Bone marrow (tissue), 2 donors: ENCODE measurements around the gene ARMH3.

Experiments used
- DNase-seq, 2 donors: peaks; one replicate each; lab custom pipeline; 2025; lab: John Stamatoyannopoulos, UW

The ARMH3 gene

DNA sequence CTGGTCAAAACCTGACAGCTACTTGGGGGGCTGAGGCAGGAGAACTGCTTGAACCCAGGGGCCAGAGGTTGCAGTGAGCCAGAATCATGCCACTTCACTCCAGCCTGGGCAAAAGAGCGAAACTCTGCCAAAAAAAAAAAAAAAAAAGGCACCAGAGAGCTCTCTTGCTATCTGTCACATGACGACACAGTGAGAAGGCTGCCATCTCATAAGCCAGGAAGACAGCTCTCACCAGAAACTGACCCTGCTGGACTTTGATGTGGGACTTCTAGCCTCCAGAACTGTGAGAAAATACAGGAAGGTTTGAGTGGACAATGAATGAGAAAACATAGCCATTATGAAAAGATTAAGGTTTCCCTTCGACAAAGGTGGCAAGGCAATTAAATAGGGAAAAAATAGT lies 161.2 kb downstream of the ARMH3 start:
- DNase-seq: no peak

DNA sequence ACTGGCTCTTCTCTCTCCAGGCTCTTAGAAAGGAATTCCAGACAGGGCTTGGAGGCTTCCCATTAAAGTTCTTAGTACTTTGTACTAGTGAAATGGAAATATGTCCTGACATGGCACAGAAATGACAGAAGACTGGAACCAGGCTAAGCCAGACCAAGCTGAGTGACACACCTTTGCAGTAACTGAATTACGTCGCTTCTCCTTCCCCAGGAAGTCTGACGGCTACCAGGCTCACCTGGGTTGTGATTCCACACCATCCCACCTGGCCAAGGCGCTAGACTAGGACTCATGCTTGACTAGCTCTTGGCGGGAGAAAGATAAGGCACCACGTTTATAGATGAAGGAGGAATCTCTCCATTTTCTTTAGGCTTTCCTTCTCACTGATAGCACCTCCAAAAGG lies 161.7 kb downstream of the ARMH3 start:
- DNase-seq: no peak

DNA sequence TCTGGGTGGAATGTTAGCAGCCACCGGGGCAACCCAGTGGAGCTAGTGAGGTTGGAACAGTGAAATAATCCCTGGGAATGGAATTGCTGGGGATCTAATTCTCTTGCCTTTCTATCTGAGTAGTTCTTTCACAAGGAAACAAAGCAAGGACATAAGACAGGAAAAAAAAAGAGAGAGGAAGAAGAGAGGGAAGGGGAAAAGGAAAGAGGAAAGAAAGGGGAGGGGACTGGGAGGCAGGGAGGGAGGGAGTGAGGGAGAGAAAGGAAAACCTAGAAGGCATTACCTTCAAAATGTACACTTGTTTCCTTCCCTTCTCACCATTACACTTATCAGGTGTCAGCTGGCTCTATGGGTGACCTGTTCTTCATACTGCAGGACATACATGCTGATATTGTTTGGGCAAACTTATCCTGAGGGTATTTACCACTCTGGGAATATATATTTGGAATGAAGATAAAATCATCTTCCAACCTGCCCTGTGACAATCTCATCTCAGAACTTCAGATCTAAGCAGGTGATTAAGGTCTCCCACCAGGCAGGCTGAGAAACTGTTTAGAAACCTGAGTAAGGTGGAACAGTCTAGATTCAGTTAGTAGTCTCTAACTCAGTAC lies 162.4 kb downstream of the ARMH3 start:
- no peak for DNase-seq

DNA sequence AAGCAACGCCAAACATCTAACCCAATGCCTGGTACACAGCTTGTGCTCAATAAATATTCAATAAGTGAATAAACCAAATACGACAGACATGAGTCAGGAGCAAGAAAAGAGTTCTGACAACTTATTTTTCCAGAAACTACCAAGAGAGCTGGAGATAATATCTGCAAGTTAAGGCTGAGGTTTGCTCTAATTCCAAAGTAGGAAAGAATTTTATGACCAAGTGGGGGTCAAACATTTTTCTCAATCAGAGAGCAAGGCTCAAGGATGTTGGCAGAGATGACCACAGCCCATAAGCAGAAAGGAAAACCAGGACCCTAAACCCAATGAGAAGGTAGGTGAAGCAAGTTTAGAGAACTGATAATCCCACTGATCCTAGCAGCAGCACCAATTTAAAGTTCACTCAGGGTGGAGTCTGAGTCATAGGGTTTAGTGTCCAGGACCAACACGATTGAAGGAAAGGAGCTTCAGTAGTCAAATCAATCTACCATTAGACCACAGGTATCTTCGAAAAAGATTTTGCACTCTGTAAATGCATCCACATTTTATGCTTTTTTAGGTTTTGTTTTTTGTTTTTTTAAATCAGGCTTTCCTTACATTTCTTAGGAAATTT lies 163.1 kb downstream of the ARMH3 start:
- no peak for DNase-seq

DNA sequence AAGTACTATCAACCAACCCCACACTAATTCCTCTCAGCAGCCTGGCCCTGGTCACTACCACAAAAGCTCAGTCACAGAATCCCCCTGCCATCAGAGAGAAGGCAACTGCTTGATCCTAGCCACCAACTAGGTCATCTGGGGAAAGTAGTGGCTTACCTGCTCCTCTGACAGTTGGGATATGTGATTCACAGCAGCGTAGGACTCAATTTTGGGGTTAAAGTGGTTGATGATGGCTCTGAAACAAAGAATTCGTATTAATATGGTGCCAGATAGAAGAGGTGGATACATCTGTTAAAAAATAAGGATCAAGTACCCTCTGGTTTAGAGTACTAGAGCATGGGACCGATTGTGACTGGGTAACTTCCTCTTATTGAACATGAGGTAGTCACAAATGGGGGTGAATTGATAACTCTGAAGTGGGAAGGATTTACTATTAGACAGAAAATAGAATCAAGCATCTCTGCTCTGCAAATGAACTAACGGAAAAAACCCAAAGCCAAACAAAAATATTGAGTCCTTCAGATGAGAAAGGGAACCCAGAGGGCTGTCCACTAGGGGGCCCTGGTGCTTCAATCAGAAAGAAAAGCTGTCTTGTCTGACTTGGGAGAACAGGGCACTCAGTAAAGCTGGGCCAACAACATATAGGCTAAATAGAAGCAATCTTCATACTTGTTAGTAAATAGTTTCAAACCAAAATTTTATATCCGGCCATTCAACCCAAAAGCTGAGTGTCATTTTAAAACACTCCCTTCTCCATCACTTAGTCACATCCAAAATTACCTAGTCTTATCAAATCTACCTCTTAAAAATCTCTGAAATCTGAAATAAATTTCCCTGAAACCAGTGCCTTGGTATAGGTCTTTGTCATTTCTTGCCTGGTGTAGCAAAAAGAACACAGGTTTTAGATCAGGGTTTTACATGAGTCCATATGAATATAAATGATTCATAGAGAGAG lies 166.4 kb downstream of the ARMH3 start:
- DNase-seq: peak; percentile 2 to 74

DNA sequence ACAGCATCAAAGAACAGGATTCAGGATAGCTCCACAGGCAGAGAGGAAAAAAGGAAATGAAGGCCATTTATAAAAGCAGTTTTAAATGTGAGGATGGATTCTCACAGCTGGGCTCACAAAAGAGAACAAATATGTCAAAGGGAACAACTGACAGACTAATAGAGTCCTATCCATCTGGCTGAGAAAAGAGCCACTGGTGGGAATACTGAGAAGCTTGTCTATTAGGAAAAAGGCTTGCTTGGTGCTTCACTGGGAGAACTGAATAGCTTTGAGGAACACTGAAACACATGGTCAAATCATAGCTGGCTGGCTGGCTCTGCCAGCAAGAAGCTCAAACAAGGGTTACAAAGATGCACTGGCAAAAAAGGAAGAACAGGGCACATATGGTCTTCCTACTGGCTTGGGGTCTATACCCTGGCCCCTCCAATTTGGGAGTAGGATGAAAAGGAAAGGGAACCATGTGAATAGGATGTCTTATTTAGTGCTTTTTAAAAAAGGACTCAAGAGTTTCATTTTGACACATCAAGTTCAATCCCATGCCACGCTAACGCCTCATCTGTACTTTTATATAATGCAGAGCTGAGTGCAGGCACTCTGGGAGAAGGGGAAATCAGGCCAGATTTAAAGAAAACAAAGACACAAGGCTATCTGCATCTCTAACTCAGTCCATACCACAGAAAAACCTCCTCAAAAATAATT lies 167.6 kb downstream of the ARMH3 start:
- no peak for DNase-seq

DNA sequence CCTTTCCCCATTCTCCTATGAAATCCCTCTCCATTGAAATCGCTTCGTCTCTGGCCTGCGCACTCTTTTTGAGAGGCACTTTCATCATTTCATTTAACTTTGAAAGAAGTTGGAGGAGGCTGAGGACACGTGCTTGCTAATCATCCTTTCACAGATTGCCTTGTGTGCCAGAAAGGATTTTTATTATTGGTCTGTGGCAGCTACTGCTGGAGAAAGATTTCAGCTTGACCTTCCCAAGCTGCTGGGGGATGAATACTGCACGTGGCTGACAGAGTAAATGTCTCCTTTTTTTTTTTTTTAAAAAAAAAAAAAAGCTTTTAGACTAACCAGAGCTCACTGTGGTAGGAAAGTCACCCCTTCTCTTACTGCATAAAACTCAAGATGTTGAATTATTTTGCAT lies 168.2 kb downstream of the ARMH3 start:
- no peak for DNase-seq

DNA sequence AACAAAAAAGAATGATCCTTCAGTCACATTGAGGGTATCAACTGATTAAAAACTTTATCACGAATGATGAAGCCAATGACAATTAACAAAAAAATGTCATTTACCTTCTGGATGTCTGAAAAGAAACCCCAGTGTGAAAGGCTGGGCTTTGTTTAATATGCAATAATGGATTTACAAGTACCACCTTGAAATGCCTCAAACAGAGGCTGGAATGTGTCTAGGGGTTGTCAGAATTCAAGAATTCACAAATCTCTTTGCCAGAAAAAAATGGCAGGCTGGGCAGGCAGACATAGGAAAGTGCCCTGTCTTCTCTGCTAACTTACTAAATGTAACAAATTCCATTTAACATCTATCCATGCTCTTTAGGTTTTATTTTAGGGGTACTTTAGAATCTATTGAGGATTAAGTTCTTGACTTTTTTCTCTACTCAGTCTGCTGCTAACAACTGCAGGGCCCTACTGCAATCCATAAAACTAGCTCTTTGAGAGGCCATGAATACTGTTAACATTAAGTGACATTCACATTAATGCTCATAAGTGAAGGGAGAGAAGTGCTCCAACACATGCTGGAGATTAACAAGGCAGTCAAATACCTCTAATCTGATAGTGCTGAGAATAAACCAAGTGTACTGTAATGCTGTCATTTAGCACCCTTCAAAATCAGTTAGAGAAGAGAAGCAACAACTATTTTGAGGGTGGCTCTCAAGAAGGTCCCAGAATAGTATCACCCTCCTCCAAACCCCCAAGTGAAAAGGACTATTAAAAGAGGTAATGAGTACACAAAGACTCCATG lies 169.3 kb downstream of the ARMH3 start:
- no peak for DNase-seq

DNA sequence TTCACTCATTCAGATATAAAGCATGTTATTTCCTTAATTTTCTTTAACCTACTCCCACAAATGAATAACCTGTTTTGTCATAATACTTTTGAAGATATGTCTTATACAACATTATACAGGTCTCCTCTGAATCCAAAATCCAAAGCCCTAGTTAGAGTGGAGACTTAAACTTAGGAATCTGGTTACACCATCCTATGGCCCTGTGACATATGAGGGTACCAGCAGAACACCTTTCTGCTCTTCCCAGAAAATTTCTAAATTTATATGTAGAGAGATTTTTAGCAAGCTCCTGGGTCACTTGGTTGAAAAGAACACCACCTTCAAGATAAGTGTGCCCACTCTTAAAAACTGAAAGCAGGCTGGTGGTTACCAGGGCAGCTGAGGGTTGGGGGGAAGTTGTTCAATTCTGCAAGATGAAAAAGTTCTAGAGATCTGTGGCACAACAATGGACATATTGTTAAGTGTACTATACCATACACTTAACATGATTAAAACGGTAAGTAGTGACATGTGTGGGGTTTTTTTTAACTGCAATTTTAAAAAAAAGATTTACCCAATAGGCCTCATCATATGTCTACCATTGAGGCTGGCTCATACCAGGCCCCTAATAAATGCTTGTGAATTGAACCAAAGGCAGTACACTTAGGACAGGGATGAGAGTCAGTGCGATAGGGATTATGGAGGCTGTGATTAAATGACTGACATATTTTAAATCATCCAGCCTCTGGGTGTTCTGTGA lies 174.8 kb downstream of the ARMH3 start:
- no peak for DNase-seq

DNA sequence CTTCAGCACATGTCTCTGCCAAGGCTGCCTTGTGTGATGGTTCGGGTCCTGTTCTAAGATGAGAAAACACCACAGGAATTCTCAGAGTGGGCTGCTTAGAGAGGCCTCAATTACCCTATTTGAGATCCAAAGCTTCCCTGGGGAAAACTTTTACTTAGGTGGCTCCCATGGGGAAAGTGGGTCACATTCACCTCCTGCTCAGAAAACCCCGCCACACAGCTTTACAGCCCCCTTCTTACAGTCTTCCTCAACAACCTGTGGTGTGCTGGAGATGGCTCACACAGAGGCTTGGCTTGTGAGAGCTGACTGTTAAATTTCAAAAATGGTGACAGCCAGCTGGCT lies 175.8 kb downstream of the ARMH3 start:
- DNase-seq: no peak

DNA sequence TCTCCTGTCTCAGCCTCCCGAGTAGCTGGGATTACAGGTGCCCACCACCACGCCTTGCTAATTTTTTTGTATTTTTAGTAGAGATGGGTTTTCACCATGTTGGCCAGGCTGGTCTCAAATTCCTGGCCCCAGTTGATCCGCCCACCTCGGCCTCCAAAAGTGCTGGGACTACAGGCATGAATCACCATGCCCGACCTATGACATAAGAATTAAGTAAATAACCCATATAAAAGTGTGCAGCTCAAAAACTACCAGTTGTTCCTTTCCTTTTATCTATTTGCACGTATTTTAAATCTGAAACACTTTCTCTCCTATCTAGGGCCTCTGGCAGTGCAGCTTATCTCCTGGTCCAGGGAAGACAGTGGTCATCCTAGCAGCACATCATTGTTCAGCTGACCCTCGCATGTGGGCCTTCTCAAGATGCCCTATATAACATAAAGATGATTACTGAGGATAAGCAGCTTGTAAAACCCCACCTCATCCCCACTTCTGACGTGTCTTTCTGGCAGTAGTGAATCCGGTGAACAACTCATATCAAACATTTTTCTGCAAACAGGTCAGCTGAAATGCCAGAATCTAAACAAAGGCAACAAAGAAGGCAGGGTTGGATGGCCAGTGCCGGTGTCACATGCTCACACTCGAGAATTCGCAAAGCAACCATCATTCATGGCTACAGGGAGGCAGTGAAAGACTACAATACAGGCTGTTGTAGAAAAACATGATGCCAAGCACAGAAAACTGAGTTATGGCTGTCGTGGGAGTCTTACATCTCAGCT lies 176.3 kb downstream of the ARMH3 start:
- no peak for DNase-seq

DNA sequence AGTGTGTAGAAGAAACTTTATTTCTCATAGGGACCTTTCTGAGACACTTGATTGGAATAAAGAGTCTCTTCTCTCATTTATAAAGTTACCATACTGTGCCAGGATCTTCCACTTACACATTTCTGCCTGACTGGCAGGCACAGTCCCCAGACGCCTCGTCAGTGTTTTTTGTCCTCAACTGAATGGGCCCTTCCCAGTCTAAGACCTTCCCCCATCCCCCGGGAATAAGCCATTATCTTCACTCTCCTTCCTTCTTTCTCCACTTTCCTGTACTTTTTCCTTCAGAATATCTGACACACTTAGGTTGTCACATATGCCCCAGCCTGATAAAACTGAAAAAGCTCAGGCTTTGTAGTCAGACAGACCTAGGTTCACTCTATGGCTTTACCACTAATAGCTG lies 177.1 kb downstream of the ARMH3 start:
- no peak for DNase-seq

DNA sequence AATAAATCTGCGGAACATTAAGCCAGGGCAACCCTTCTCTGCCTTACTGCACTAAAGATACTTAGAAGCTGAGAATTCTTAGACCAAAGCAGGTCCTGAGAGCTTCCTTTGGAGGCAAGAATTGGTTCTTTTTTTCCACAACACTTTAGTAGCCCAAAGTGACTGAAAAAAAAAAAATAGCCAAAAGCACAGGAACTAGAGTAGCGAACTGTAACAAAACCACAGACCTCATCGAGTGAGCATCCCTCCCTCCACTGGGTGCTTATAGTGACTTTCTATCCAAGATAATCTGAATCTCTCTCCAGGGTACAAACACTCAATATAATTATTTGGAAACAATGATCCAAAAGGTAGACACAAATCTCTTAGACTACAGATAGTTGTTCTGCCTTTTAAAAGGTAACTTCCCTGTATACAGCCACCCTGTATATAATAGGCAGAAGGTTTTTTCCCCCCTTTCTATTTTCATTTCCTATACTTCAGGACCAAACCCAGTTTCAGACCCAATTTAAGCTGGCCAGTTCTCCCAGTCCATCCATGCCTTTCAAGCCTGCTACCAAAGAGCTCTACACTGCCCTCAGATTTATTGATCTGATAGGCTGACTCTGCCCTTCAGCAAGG lies 180.8 kb downstream of the ARMH3 start:
- DNase-seq: no peak

DNA sequence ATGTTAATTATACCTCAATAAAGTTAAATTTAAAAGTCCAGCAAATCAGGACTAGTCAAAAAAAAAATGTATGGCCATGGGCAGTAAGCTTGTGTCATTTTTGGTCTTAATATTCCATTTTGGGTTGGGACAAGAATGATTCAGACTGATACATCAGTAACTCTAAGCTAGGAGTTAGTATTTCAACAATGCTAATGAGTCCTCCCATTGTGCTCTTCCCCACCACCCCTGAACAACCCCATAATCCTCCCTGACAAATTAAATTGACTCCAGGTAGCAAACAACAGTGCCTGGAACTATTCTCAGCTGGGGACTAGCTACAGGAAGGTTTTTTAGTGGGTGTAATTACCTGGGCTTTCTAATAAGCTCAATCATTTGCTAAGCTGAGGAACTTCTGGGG lies 181.7 kb downstream of the ARMH3 start:
- DNase-seq: no peak

DNA sequence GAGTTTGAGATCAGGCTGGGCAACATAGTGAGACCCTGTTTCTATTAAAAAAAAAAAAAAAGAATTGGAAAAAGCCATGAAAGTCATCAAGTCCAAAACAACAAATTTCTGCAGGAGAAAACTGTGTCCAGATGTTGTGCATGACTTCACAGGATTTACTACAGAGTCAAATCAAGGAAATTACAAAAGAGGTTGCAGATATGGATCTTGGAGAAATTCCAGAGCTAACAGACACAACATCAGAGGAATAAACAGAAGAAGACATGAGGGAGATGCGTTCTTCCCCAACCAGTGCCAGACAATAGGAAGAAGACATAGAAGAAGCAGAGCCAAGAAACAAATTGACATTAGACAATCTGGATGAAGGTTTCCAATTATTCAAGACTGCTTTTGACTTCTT lies 188.0 kb downstream of the ARMH3 start:
- DNase-seq: no peak

DNA sequence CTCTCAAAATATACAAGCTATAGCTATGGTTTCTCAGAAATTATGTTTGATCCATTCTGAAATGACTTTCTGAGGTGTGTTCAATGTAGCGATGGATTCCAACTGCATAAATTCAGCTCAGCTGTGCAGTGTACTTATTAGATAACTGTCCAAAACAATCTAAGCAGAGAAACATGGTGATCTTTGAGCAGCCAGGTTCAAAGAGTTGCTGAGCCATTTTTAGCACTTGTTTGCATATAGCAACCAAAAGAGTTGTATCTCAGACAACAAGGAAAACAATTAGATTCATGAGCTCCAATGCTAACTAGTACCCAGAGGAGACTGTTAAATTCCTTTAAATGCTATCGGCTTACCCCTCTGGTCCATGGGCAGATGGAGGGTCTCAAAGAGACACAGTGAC lies 196.4 kb downstream of the ARMH3 start:
- no peak for DNase-seq

DNA sequence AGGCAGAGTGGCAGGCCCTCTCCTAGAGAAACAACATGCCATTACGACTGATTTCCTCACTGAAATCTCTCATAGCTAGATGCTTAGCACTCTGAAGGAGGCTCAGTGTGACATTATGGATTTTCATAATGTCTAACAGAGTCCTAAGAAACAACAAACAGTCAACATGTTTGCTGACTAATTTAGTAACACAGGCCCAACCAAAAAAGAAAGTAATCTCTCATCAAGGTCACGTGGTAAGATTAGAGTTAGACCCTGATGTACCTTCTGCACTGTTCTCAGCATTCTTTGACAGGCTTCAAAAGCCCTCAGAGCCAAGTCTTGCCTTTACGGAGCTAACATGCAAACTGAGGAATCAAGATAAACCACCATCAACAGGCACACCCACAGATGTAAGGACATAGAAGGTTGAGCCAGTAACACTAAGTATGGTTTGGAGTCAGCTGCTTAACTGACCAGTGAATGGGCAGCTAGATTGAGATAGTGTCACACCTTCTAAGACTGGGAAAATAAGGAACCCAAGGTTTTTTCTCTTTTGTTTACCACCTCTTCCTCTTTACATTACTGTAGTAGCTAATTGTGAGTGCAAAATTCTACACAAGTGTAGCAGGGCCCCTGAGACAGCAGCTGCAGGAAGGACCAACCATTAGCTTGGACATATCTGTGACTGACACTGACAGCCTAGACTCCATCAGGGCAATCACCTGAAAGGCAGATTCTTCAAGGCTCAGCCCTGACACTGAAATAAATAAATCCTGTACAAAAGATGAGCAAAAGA lies 197.1 kb downstream of the ARMH3 start:
- no peak for DNase-seq

DNA sequence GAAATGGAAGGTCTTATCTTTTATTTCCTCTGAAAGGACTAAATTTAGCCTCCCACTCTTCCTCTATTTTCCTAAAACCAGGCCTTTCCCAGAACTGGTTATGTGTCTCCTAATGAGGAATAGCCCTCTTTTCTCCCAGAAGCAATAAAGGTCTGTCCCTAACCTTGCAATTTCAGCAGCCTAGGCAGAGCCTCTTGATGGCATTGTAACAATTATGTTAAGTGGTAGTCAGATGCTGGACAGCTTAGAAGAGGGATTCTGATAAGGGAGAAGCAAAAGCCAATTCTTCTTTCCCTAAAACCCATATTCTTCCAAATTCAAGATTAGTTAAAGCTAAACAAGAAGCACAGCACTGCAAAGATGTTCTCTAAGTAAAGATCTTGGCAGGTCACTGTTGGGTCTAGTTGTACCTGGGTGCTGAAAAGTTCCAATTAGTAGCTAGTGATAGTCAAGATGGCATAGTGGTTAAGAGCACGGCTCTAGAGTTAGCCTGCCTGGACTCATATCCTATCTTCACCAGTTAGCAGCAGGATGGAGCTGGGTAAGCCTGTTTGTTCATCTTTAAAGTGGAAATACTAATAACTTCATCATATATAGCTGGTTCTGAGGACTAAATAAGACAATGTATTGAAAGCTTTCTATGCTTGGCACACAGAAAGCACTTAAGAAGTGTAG lies 198.0 kb downstream of the ARMH3 start:
- DNase-seq: no peak

DNA sequence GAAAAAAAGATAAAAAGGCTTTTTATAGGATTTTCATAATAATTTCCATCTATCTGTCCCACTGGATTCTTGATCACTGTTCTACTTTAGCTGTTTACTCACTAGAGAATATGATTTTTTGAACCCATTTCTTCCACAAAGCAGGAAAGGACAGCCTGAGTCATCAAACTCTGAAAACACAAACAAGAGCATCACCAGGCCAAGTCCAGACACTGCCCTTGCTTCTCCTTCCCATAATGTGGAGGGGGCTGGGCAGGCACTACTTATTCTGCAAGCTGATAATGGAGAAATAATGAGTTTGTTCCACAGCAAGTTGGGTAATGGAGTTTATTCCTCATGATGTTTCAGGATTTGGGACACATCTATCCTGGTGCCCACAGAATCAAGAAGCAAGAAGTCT lies 199.3 kb downstream of the ARMH3 start:
- DNase-seq: no peak
